Mesenchymal stem cell (in vitro differentiated cells and primary cell): Measurements from ENCODE around the gene KTN1.

ENCODE experiments used
- DNase-seq: peaks from one replicate; pipeline ENCODE4 v3.0.0-alpha.2; 2013
- H2AFZ ChIP-seq: one replicate; pipeline ENCODE4 v1.6.1; 2013; ENCODE audit warnings: low read depth, mild to moderate bottlenecking, control low read depth, inconsistent platforms, low read length, moderate library complexity
- H2AK5ac ChIP-seq: 2 replicates; pipeline ENCODE4 v1.6.1; 2013; ENCODE audit warnings: low read length, moderate library complexity, mild to moderate bottlenecking, inconsistent platforms; ENCODE audit not compliant: severe bottlenecking
- H2BK120ac ChIP-seq: one replicate; pipeline ENCODE4 v1.6.1; 2013; ENCODE audit warnings: low read depth, mild to moderate bottlenecking, inconsistent platforms, low read length, moderate library complexity
- H2BK12ac ChIP-seq, 2 experiments: one replicate each; pipeline ENCODE4 v1.6.1; 2013; ENCODE audit warnings: inconsistent platforms in 2 of 2, low read length in 2 of 2, mild to moderate bottlenecking in 2 of 2, moderate library complexity in 2 of 2, control low read depth in 1 of 2
- H2BK15ac ChIP-seq: one replicate; pipeline ENCODE4 v1.6.1; 2013; ENCODE audit warnings: mild to moderate bottlenecking, low read depth, inconsistent platforms; ENCODE audit not compliant: poor library complexity, severe bottlenecking
- H2BK5ac ChIP-seq: 2 replicates; pipeline ENCODE4 v1.6.1; 2013; ENCODE audit warnings: low read depth, mild to moderate bottlenecking, low read length, control low read depth, inconsistent platforms; ENCODE audit not compliant: poor library complexity, severe bottlenecking
- H3K14ac ChIP-seq, 2 experiments: one replicate each; pipeline ENCODE4 v1.6.1; 2013; ENCODE audit warnings: inconsistent platforms in 2 of 2, low read length in 2 of 2, control low read depth in 1 of 2, mild to moderate bottlenecking in 1 of 2, moderate library complexity in 1 of 2
- H3K18ac ChIP-seq, 2 experiments: one replicate each; pipeline ENCODE4 v1.6.1; 2013; ENCODE audit warnings: inconsistent platforms in 2 of 2, low read length in 2 of 2, control low read depth in 1 of 2, low read depth in 1 of 2, mild to moderate bottlenecking in 1 of 2
- H3K23ac ChIP-seq, 2 experiments: one replicate each; pipeline ENCODE4 v1.6.1; 2013; ENCODE audit warnings: inconsistent platforms in 2 of 2, low read length in 2 of 2, mild to moderate bottlenecking in 2 of 2, moderate library complexity in 2 of 2, control low read depth in 1 of 2
- H3K27ac ChIP-seq: 2 replicates; pipeline ENCODE4 v1.5.1; 2013; ENCODE audit warnings: mild to moderate bottlenecking, moderate library complexity, low read length, control low read depth, inconsistent platforms; ENCODE audit not compliant: poor library complexity, severe bottlenecking
- H3K27me3 ChIP-seq, 2 experiments: 2 replicates each; pipeline versions ENCODE4 v1.6.1 to v1.7.0; 2013; ENCODE audit warnings: low read length in 2 of 2, mild to moderate bottlenecking in 2 of 2, moderate library complexity in 2 of 2, control low read depth in 1 of 2, inconsistent platforms in 1 of 2; ENCODE audit not compliant: control insufficient read depth in 1 of 2, insufficient read depth in 1 of 2
- H3K36me3 ChIP-seq, 2 experiments: 2 replicates each; pipeline versions ENCODE4 v1.6.1 to v1.7.0; 2013; ENCODE audit warnings: low read length in 2 of 2, control low read depth in 1 of 2, inconsistent platforms in 1 of 2, low read depth in 1 of 2, mild to moderate bottlenecking in 1 of 2; ENCODE audit not compliant: insufficient read depth in 2 of 2, control insufficient read depth in 1 of 2
- H3K4ac ChIP-seq, 2 experiments: one replicate each; pipeline ENCODE4 v1.6.1; 2013; ENCODE audit warnings: inconsistent platforms in 2 of 2, low read length in 2 of 2, mild to moderate bottlenecking in 2 of 2, moderate library complexity in 2 of 2, control low read depth in 1 of 2, low read depth in 1 of 2
- H3K4me1 ChIP-seq: 2 replicates; pipeline ENCODE4 v1.6.1; 2013; ENCODE audit warnings: low read depth, low read length, control low read depth; ENCODE audit not compliant: control insufficient read depth, insufficient read depth
- H3K4me2 ChIP-seq: 2 replicates; pipeline ENCODE4 v1.6.1; 2013; ENCODE audit warnings: low read length, mild to moderate bottlenecking, inconsistent platforms; ENCODE audit not compliant: poor library complexity, severe bottlenecking
- H3K4me3 ChIP-seq, 2 experiments: 2 replicates each; pipeline versions ENCODE4 v1.5.1 to v1.7.0; 2013; ENCODE audit warnings: low read length in 2 of 2, mild to moderate bottlenecking in 2 of 2, control low read depth in 1 of 2, low read depth in 1 of 2; ENCODE audit not compliant: insufficient read depth in 1 of 2
- H3K79me1 ChIP-seq: replicated peaks from 2 replicates; pipeline ENCODE4 v1.6.1; 2013; ENCODE audit warnings: mild to moderate bottlenecking, control low read depth, low read length, inconsistent platforms; ENCODE audit not compliant: poor library complexity, severe bottlenecking
- H3K9ac ChIP-seq: 2 replicates; pipeline ENCODE4 v1.7.0; 2013; ENCODE audit warnings: mild to moderate bottlenecking, low read length, moderate library complexity
- H3K9me3 ChIP-seq: 2 replicates; pipeline ENCODE4 v1.7.0; 2013; ENCODE audit warnings: mild to moderate bottlenecking, low read length; ENCODE audit not compliant: control insufficient read depth
- H4K8ac ChIP-seq: one replicate; pipeline ENCODE4 v1.6.1; 2013; ENCODE audit warnings: inconsistent platforms, mild to moderate bottlenecking, low read length, moderate library complexity
- H4K91ac ChIP-seq: one replicate; pipeline ENCODE4 v1.6.1; 2013; ENCODE audit warnings: mild to moderate bottlenecking, low read length, inconsistent platforms
- WGBS: methylation state at CpG from one replicate; pipeline ENCODE4 v1.1.7; 2013; ENCODE audit warnings: mixed read lengths; 5-methylcytosine and 5-hydroxymethylcytosine counted together

KTN1 gene

DNA sequence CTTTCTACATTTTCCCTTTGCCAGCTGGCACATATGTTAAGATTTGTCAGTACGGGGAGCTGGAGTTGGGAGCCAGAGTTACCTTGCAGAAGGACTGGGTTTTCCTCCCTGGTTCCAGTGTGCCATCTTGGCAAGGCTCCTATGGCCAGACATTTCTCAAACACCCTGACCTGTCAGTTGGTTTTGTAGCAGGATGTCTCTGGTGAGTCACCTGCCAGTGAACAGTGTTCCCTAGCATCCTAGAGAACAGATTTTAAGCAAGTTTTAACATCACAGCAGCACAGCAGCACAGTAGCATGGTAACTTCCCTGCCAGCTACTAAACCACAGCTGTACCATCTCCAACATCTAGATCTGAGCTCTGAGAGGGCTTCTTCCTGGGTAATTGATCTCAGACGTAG, 26.2 kb upstream of the KTN1 start:
- no peak overlapping the region for H4K8ac ChIP-seq
- no peak overlapping the region for H3K4me2 ChIP-seq
- H3K27me3 ChIP-seq = no peaks in the 10 kb centered on the region
- no peak overlapping the region for H3K9ac ChIP-seq
- no peak overlapping the region for H2BK5ac ChIP-seq
- peaks cover 4% of the 10 kb centered on the region for H3K4me1 ChIP-seq
- no peak overlapping the region for H2AFZ ChIP-seq
- no peak overlapping the region for H3K14ac ChIP-seq
- WGBS = 95% methylated on average over 2 of the region's 2 CpGs
- H3K79me1 ChIP-seq = no peaks in the 10 kb centered on the region
- no peak overlapping the region for H2BK15ac ChIP-seq
- no peak overlapping the region for H4K91ac ChIP-seq
- H2AK5ac ChIP-seq = no peak overlapping the region
- H3K18ac ChIP-seq = no peak overlapping the region
- peaks cover 8% of the 10 kb centered on the region for H3K9me3 ChIP-seq
- no peak for DNase-seq
- H3K23ac ChIP-seq = no peak overlapping the region
- H2BK12ac ChIP-seq = no peak overlapping the region
- H3K4ac ChIP-seq = no peak overlapping the region
- peaks cover 0 to 21% of the 10 kb centered on the region in 2 experiments for H3K36me3 ChIP-seq
- H3K27ac ChIP-seq = no peak overlapping the region
- H2BK120ac ChIP-seq = no peak overlapping the region
- H3K4me3 ChIP-seq = no peak overlapping the region

DNA sequence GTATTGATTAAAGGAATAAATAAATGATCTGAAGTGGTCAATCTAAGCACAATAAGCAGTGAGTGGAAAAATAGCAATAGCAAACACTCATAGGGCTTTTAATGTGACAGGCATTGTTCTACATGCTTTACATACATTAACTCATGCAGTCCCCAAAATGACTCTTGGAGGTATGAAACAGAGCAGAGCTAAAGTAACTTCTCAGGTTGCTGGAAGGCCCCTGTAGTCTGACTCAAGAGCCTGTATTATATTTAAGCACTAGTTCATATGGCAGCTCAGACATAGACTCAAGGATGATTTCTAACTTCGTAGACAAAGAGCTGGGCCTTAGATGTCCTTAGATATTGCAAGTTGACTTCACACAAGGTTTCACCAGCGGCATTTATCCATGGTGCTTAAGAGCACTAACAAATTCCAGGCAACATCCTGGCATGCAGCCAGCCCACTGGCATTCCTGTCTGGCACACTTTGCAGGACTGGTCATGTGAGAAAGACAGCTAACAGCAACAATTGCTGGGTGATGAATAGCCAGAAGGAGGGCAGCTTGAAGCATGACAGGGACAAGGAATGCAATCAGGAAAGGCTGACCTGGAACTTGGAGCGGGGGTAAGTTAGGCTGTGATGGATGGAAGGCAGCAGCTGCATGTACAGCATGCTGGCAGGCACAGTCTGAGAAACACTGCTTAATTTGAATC, 22.9 kb upstream of the KTN1 start:
- WGBS = 58% methylated on average over 3 of the region's 3 CpGs
- Histone ChIP-seq H4K8ac (no peak overlapping the region), H3K9ac (no peak overlapping the region), H3K4me3 (no peak overlapping the region), H3K4me1 (peaks cover 4% of the 10 kb centered on the region), H3K36me3 (peaks cover 0 to 38% of the 10 kb centered on the region in 2 experiments), H2BK120ac (no peak overlapping the region), H3K4me2 (peak overlapping the region; percentile 8), H3K18ac (no peak overlapping the region), H3K79me1 (no peaks in the 10 kb centered on the region), H2AK5ac (no peak overlapping the region), H3K23ac (no peak overlapping the region), H2AFZ (no peak overlapping the region), H3K27ac (peak overlapping the region; percentile 70), H3K9me3 (peaks cover 8% of the 10 kb centered on the region), H2BK15ac (no peak overlapping the region), H2BK5ac (no peak overlapping the region), H4K91ac (no peak overlapping the region), H3K27me3 (no peaks in the 10 kb centered on the region), H3K4ac (no peak overlapping the region), H3K14ac (no peak overlapping the region), H2BK12ac (no peak overlapping the region)
- DNase-seq = peak; percentile 77

DNA sequence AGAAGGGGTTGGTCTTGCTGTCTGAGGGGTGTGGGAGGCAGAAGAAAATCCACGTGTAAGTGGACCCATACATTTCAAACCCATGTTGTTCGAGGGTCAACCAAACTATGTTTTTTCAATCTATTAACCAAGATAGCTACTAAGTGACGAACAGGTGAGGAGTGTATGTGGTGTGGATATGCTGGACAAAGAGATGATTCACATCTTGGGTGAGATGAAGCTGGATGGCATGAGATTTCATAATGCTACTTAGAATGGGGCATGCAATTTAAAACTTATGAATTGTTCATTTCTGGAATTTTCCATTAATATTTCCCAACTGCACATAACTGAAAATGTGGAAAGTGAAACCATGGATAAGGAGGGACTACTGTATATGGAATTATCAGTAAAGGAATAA, 17.9 kb upstream of the KTN1 start:
- DNase-seq = no peak
- H3K27me3 ChIP-seq = no peaks in the 10 kb centered on the region
- no peak overlapping the region for H4K91ac ChIP-seq
- no peak overlapping the region for H4K8ac ChIP-seq
- H2AFZ ChIP-seq = no peak overlapping the region
- no peak overlapping the region for H2BK120ac ChIP-seq
- H3K4me1 ChIP-seq = peaks cover 2% of the 10 kb centered on the region
- no peak overlapping the region for H3K14ac ChIP-seq
- H2BK12ac ChIP-seq = no peak overlapping the region
- peaks cover 0 to 25% of the 10 kb centered on the region in 2 experiments for H3K36me3 ChIP-seq
- no peak overlapping the region for H3K27ac ChIP-seq
- no peak overlapping the region for H2BK15ac ChIP-seq
- H3K23ac ChIP-seq = no peak overlapping the region
- no peak overlapping the region for H2BK5ac ChIP-seq
- no peak overlapping the region for H3K4me3 ChIP-seq
- H3K18ac ChIP-seq = no peak overlapping the region
- H3K4me2 ChIP-seq = no peak overlapping the region
- WGBS = 100% methylated on average over 1 of the region's 3 CpGs
- no peak overlapping the region for H2AK5ac ChIP-seq
- H3K9me3 ChIP-seq = no peaks in the 10 kb centered on the region
- H3K4ac ChIP-seq = no peak overlapping the region
- no peaks in the 10 kb centered on the region for H3K79me1 ChIP-seq
- H3K9ac ChIP-seq = no peak overlapping the region

DNA sequence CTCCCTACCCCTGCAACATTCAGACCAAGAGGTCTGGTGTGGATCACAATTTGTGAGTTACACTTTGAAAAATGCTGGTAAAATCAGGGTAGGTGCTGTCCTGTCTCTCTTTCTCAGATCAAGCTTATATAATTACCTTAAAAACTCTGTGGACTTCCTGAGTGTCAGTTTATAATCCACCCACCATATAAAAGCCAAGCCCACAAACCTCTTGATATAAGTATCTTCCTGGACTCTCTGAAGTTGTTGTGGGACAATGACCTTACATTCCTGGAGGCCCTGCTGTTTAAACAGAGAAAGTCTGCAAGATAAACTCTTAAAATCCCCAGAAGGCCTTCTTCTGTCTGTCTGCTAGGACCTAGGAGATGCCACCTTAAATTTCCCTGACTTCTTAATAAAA, 11.4 kb upstream of the KTN1 start:
- Histone ChIP-seq H3K4me1 (no peaks in the 10 kb centered on the region), H3K79me1 (no peaks in the 10 kb centered on the region), H3K36me3 (peaks cover 0 to 12% of the 10 kb centered on the region in 2 experiments), H3K4me2 (no peak overlapping the region), H3K4ac (no peak overlapping the region), H2BK5ac (no peak overlapping the region), H3K9ac (no peak overlapping the region), H3K27ac (no peak overlapping the region), H3K9me3 (no peaks in the 10 kb centered on the region), H4K8ac (no peak overlapping the region), H3K27me3 (no peaks in the 10 kb centered on the region), H2BK120ac (no peak overlapping the region), H2AK5ac (no peak overlapping the region), H3K23ac (no peak overlapping the region), H2BK15ac (no peak overlapping the region), H3K18ac (no peak overlapping the region), H4K91ac (no peak overlapping the region), H3K14ac (no peak overlapping the region), H3K4me3 (no peak overlapping the region), H2AFZ (no peak overlapping the region), H2BK12ac (no peak overlapping the region)
- no peak for DNase-seq
